GM12878 (cell line): ENCODE measurements around the gene CORO1C. TPM values are rescaled to one million over a fixed set of nuclear protein-coding genes. Genes with fewer than 3 reads are reported as not detected.

ENCODE experiments used
- ATAC-seq: fragments of 200-7000 bp; cut with Tn5 transposase; 3 replicates; pipeline ENCODE4 v1.9.1; 2020; ENCODE audit warnings: mild to moderate bottlenecking, moderate library complexity
- BruUV-seq: library from RNA; stranded (reverse); fragments of 400-500 nt; replicated peaks from 2 replicates; lab custom pipeline; 2021; lab: Mats Ljungman, UMichigan
- CTCF ChIA-PET: fragments of 300-600 bp; sonication (Branson Sonifier 250); formaldehyde crosslinking; extraction: SDS; loops from one replicate; lab custom pipeline; 2021; ENCODE audit warnings: inconsistent platforms; lab: Yijun Ruan, JAX
- POLR2A ChIA-PET: fragments of 350-600 bp; formaldehyde crosslinking; extraction: SDS; loops from one replicate; lab custom pipeline; 2021; ENCODE audit warnings: inconsistent platforms; lab: Charles Lee
- RAD21 ChIA-PET: fragments of 300-600 bp; sonication (Branson Sonifier 250); formaldehyde crosslinking; loops from one replicate; lab custom pipeline; 2023; ENCODE audit warnings: antibody characterized with exemption; ENCODE audit not compliant: unreplicated experiment; lab: Charles Lee
- SMC1A ChIA-PET: fragments of 300-600 bp; sonication (Branson Sonifier 250); formaldehyde crosslinking; loops from one replicate; lab custom pipeline; 2023; ENCODE audit not compliant: unreplicated experiment, uncharacterized antibody; lab: Charles Lee
- DNase-seq: peaks from one replicate; pipeline ENCODE4 v3.0.0-alpha.2; 2011; ENCODE audit warnings: low read depth, low spot score
- FAIRE-seq: peaks from 3 replicates; lab custom pipeline; 2011; peaks lifted over from hg19 to GRCh38; lab: Jason Lieb, UNC
- H2AFZ ChIP-seq: 2 replicates; pipeline ENCODE4 v1.6.0; 2011; ENCODE audit warnings: low read depth, low read length, control low read depth; ENCODE audit not compliant: control insufficient read depth
- H3K27ac ChIP-seq: 2 replicates; pipeline ENCODE4 v1.5.1; 2011; ENCODE audit warnings: control low read depth; ENCODE audit not compliant: control insufficient read depth, insufficient read depth
- H3K27me3 ChIP-seq, 2 experiments: replicated peaks in 1 of 2; 2 replicates each; pipeline versions ENCODE4 v1.6.0 to v1.6.1; 2011; ENCODE audit warnings: low read length in 1 of 2; ENCODE audit not compliant: control insufficient read depth in 2 of 2, insufficient read depth in 2 of 2
- H3K36me3 ChIP-seq, 2 experiments: 2 replicates each; pipeline ENCODE4 v1.5.1; 2011; ENCODE audit warnings: low read length in 1 of 2; ENCODE audit not compliant: control insufficient read depth in 2 of 2, insufficient read depth in 2 of 2
- H3K4me1 ChIP-seq: 2 replicates; pipeline ENCODE4 v1.6.1; 2011; ENCODE audit warnings: mild to moderate bottlenecking, low read length, moderate library complexity, mixed read lengths; ENCODE audit not compliant: control insufficient read depth, insufficient read depth
- H3K4me2 ChIP-seq: 2 replicates; pipeline ENCODE4 v1.6.0; 2011; ENCODE audit warnings: control low read depth; ENCODE audit not compliant: control insufficient read depth, insufficient read depth
- H3K4me3 ChIP-seq: fragments of 200-600 bp; sonication (generic); 2 replicates; pipeline ENCODE4 v1.5.1; 2016
- H3K79me2 ChIP-seq: 2 replicates; pipeline ENCODE4 v1.6.0; 2011; ENCODE audit warnings: low read length; ENCODE audit not compliant: control insufficient read depth, insufficient read depth
- H3K9ac ChIP-seq: 2 replicates; pipeline ENCODE4 v1.8.0; 2011; ENCODE audit warnings: low read length, control low read depth, mixed read lengths; ENCODE audit not compliant: control insufficient read depth, insufficient read depth
- H3K9me3 ChIP-seq: replicated peaks from 3 replicates; pipeline ENCODE4 v1.5.1; 2011; ENCODE audit warnings: mild to moderate bottlenecking, low read length; ENCODE audit not compliant: control insufficient read depth, insufficient read depth
- H4K20me1 ChIP-seq: 2 replicates; pipeline ENCODE4 v1.6.0; 2011; ENCODE audit not compliant: control insufficient read depth, insufficient read depth
- FOXM1 ChIP-seq: IDR thresholded peaks from 2 replicates; pipeline ENCODE4 v1.6.1; 2012; ENCODE audit warnings: low read depth, mild to moderate bottlenecking, inconsistent platforms, low read length, moderate library complexity
- GABPA ChIP-seq: IDR thresholded peaks from 2 replicates; pipeline ENCODE4 v1.6.1; 2014; ENCODE audit warnings: antibody characterized with exemption, low read depth, mild to moderate bottlenecking, inconsistent platforms
- HCFC1 ChIP-seq: fragments of 150-350 bp; IDR thresholded peaks from 2 replicates; pipeline ENCODE4 v1.6.1; 2014; ENCODE audit warnings: low read length
- PKNOX1 ChIP-seq: fragments of 450-650 bp; IDR thresholded peaks from 2 replicates; pipeline ENCODE4 v1.6.1; 2016; ENCODE audit warnings: mild to moderate bottlenecking
- WGBS: methylation state at CpG from one replicate; pipeline ENCODE4 v1.1.6; 2016; ENCODE audit warnings: low lambda C conversion rate; ENCODE audit not compliant: insufficient replicate concordance, insufficient coverage; ENCODE audit errors: missing lambda C conversion rate; 5-methylcytosine and 5-hydroxymethylcytosine counted together
- in situ Hi-C: fragments of 300-500 bp; cut with MboI; formaldehyde crosslinking; loops from 9 replicates; pipeline ENCODE4 v1.14.3; 2018; ENCODE audit warnings: mixed read lengths
- intact Hi-C: fragments of 100-400 bp; cut with micrococcal nuclease; formaldehyde crosslinking; loops from one replicate; pipeline ENCODE4 v1.14.2; 2022; ENCODE audit not compliant: unreplicated experiment
- polyA plus RNA-seq, 11 experiments: library from polyadenylated mRNA; depleted of rRNA in 4 of 11; unstranded in 6 of 11; stranded (reverse) in 5 of 11; fragments of >200 nt; fragmentation: Nextera tagmentation in 4 of 11; fragmentation: Illumina TruSeq in 1 of 11; extraction: Ambion mirVana in 4 of 11; extraction: Trizol in 1 of 11; gene quantifications; 1 replicate in 1 of 11; 2 replicates in 10 of 11; pipeline versions ENCODE4 v1.2.1 to v1.2.3, GENCODE V29; 2011 to 2016; ENCODE audit warnings: inconsistent platforms in 2 of 11, missing spikeins in 2 of 11, low read depth in 1 of 11
- total RNA-seq, 4 experiments: library from RNA; depleted of rRNA in 3 of 4; stranded (reverse); fragments of >200 nt in 3 of 4; fragmentation: Illumina TruSeq in 1 of 4; extraction: Trizol in 1 of 4; gene quantifications; 2 replicates each; pipeline versions ENCODE4 v1.2.1 to v1.2.3, GENCODE V29; 2013 to 2021

The CORO1C gene
- total and polyA plus RNA-seq, 10 of the 15 experiments (the other 5 are each of a cell fraction or from before 2014, with no cell fraction given) = 52.7 to 254 (median 171) TPM

GRCh38 chr12:108735855-108736254, 4.5 kb upstream of the CORO1C start:
- no peaks in the 10 kb centered on the region; the same call in 2 of the 3 replicates for H3K9me3 ChIP-seq
- ChIA-PET POLR2A (interaction anchor here (0.8 to 1.2 kb wide), 2 partner anchors 10 to 18 kb away, joined by 3 to 5 read pairs; no protein-coding TSS in a partner anchor), SMC1A (interaction anchor here (0.5 to 4.9 kb wide), 7 partner anchors 12 to 118 kb away, joined by 3 to 59 read pairs (median 5); no protein-coding TSS in a partner anchor), CTCF (interaction anchor here (0.9 to 2.0 kb wide), 5 partner anchors 9 to 69 kb away, joined by 3 to 7 read pairs (median 4); no protein-coding TSS in a partner anchor), RAD21 (interaction anchor here (1.1 to 3.0 kb wide), 5 partner anchors 63 to 165 kb away, joined by 3 to 9 read pairs (median 6); no protein-coding TSS in a partner anchor)
- H4K20me1 ChIP-seq = no peaks in the 10 kb centered on the region
- no peak overlapping the region for H3K4me2 ChIP-seq
- no peak overlapping the region for H3K9ac ChIP-seq
- 81% methylated on average over 3 of the region's 3 CpGs for WGBS
- H3K79me2 ChIP-seq = peaks cover 5% of the 10 kb centered on the region
- no peaks in the 10 kb centered on the region for H3K27me3 ChIP-seq
- FAIRE-seq (no peak), DNase-seq (no peak), ATAC-seq (no peak)
- TF ChIP-seq GABPA = no peak
- TF ChIP-seq FOXM1 = no peak
- TF ChIP-seq PKNOX1 = peak; percentile 55; the same call in 1 of the 2 replicates
- no peak for TF ChIP-seq HCFC1
- no peak overlapping the region for H2AFZ ChIP-seq
- intact Hi-C loops = no loop called here
- no TSS peak for BruUV-seq
- in situ Hi-C loops = no loop called here
- peaks cover 9% of the 10 kb centered on the region for H3K4me1 ChIP-seq
- no peak overlapping the region for H3K4me3 ChIP-seq
- H3K36me3 ChIP-seq = no peaks in the 10 kb centered on the region
- H3K27ac ChIP-seq = no peak overlapping the region
